HG03060 (cell line): ENCODE measurements around the gene CELF2.
"Not testable (repeated sequence)": the region's sequence is repeated elsewhere in the genome, so short reads cannot be mapped to it uniquely, and the experiment has no call there.

Experiments
- ATAC-seq: cut with Tn5 transposase; IDR thresholded peaks from one replicate; pipeline ENCODE4 v1.9.1; 2021; ENCODE audit warnings: low read depth, moderate number of reproducible peaks; ENCODE audit not compliant: unreplicated experiment

Gene CELF2

GRCh38 chr10:11359869-11360268, 342.2 kb downstream of the CELF2 start:
- no peak for ATAC-seq

- ATAC-seq: no peak
Observed at GRCh38 chr10:11363497-11363896, 345.8 kb downstream of the CELF2 start.

- ATAC-seq: no peak
Observed at GRCh38 chr10:11364241-11364640, 346.6 kb downstream of the CELF2 start.

- ATAC-seq: not testable (repeated sequence)
Observed at GRCh38 chr10:11366889-11367288, 349.2 kb downstream of the CELF2 start.

- no peak for ATAC-seq
Observed at GRCh38 chr10:11367505-11367904, 349.8 kb downstream of the CELF2 start.

GRCh38 chr10:11373717-11374171, 356.1 kb downstream of the CELF2 start:
- no peak for ATAC-seq

- no peak for ATAC-seq
Observed at GRCh38 chr10:11377267-11377666, 359.6 kb downstream of the CELF2 start.

- ATAC-seq: no peak
Observed at GRCh38 chr10:11378835-11379234, 361.2 kb downstream of the CELF2 start.

- ATAC-seq: no peak
Observed at GRCh38 chr10:11379771-11380170, 362.1 kb downstream of the CELF2 start.

- ATAC-seq: no peak
Observed at GRCh38 chr10:11381023-11381422, 363.4 kb downstream of the CELF2 start.

GRCh38 chr10:11381511-11381910, 363.8 kb downstream of the CELF2 start:
- no peak for ATAC-seq

GRCh38 chr10:11382187-11382586, 364.5 kb downstream of the CELF2 start:
- no peak for ATAC-seq

- ATAC-seq: no peak
Observed at GRCh38 chr10:11386044-11386443, 368.4 kb downstream of the CELF2 start.
